Measurements from ENCODE around the gene ASPN.
"Not testable (repeated sequence)": the region's sequence is repeated elsewhere in the genome, so short reads cannot be mapped to it uniquely, and the experiment has no call there.

The ASPN gene

GRCh38 chr9:92411157-92411556 lies 71.1 kb downstream of the ASPN start:
- H3K14ac ChIP-seq (ENCODE audit: low read length); H3K4me2 ChIP-seq (ENCODE audit: insufficient read depth, low read length, poor library complexity, severe bottlenecking); H3K23ac ChIP-seq (ENCODE audit: low read depth, low read length, poor library complexity); H3K27ac ChIP-seq (replicated peaks; ENCODE audit: low read length); H2AK5ac ChIP-seq (ENCODE audit: low read depth, low read length); H4K91ac ChIP-seq (ENCODE audit: low read depth, low read length, poor library complexity); H3K79me1 ChIP-seq (ENCODE audit: low read depth, low read length); H2BK120ac ChIP-seq (ENCODE audit: low read depth, low read length); H2BK5ac ChIP-seq (ENCODE audit: low read length); H4K8ac ChIP-seq (ENCODE audit: low read depth, low read length); H2BK15ac ChIP-seq (ENCODE audit: low read length); H3K9me3 ChIP-seq (replicated peaks in 1 of 2; ENCODE audit: control insufficient read depth in 2 of 2, insufficient read depth in 1 of 2, low read depth in 1 of 2, low read length in 2 of 2); H3K4me3 ChIP-seq (ENCODE audit: low read length in 2 of 2); H3K27me3 ChIP-seq (ENCODE audit: control insufficient read depth in 3 of 3, insufficient read depth in 3 of 3, low read depth in 1 of 3, low read length in 3 of 3); H3K36me3 ChIP-seq (replicated peaks in 1 of 2; ENCODE audit: control insufficient read depth in 2 of 2, insufficient read depth in 2 of 2, low read length in 2 of 2); H2BK12ac ChIP-seq (ENCODE audit: low read length); H3K4ac ChIP-seq (ENCODE audit: low read length); H3K18ac ChIP-seq (ENCODE audit: low read length); DNase-seq (ENCODE audit: low spot score); H3K9ac ChIP-seq (ENCODE audit: low read depth, low read length, poor library complexity); H3K4me1 ChIP-seq (ENCODE audit: control insufficient read depth in 2 of 2, insufficient read depth in 1 of 2, low read depth in 1 of 2, low read length in 2 of 2); H2AFZ ChIP-seq (ENCODE audit: low read length): not testable (repeated sequence)
- WGBS, 2 donors (ENCODE audit: extremely low coverage in 2 of 2, insufficient read length in 2 of 2, insufficient replicate concordance in 1 of 2): no CpG with 5 or more reads among the region's 4 CpGs

DNA sequence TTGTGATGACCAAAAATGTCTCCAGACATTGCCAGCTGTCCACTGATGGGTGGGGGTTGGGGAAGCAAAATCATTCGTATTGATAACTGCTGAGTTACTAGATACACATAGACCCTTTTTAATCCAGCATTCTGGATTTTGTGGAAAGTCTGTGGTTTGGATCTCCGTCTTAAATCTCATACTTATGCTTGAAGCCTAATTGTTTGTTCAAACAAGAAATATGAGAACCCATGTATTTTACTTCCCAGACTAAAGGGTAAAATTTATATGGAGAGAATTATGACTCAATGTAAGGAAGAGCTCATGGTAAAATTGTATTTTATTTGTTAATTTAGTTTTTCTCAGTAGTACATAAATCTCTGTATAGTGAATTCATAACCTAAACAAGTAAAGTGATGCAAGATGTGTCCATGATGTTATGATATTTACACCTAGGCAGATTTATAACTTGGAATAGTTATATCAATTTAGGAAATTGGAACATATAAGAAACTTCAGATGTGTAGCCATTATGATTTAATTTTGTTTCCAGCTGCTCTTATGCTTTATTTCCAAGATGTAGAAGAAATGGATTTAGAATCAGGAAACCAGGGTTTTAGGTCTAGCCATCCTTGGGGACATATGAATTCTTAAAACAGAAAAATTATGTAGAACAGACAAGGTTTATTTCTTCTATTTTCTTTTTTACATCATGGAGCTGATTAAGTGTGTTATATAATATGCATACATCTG lies 73.4 kb downstream of the ASPN start:
- Histone ChIP-seq H3K4ac (ENCODE audit: low read length) (no peak overlapping the region), H3K23ac (ENCODE audit: low read depth, low read length, poor library complexity) (no peak overlapping the region), H3K36me3 (replicated peaks in 1 of 2; ENCODE audit: control insufficient read depth in 2 of 2, insufficient read depth in 2 of 2, low read length in 2 of 2) (no peaks in the 10 kb centered on the region), H3K27me3 (ENCODE audit: control insufficient read depth in 3 of 3, insufficient read depth in 3 of 3, low read depth in 1 of 3, low read length in 3 of 3) (no peaks in the 10 kb centered on the region), H3K14ac (ENCODE audit: low read length) (no peak overlapping the region), H2BK12ac (ENCODE audit: low read length) (no peak overlapping the region), H3K4me1 (ENCODE audit: control insufficient read depth in 2 of 2, insufficient read depth in 1 of 2, low read depth in 1 of 2, low read length in 2 of 2) (peaks cover 0 to 6% of the 10 kb centered on the region in 2 donors), H2BK5ac (ENCODE audit: low read length) (no peak overlapping the region), H3K4me3 (ENCODE audit: low read length in 2 of 2) (no peak overlapping the region), H3K79me1 (ENCODE audit: low read depth, low read length) (no peaks in the 10 kb centered on the region), H3K27ac (replicated peaks; ENCODE audit: low read length) (no peak overlapping the region), H2BK15ac (ENCODE audit: low read length) (no peak overlapping the region), H2AFZ (ENCODE audit: low read length) (no peak overlapping the region), H2BK120ac (ENCODE audit: low read depth, low read length) (no peak overlapping the region), H3K9me3 (replicated peaks in 1 of 2; ENCODE audit: control insufficient read depth in 2 of 2, insufficient read depth in 1 of 2, low read depth in 1 of 2, low read length in 2 of 2) (no peaks in the 10 kb centered on the region), H3K4me2 (ENCODE audit: insufficient read depth, low read length, poor library complexity, severe bottlenecking) (no peak overlapping the region), H3K18ac (ENCODE audit: low read length) (no peak overlapping the region), H3K9ac (ENCODE audit: low read depth, low read length, poor library complexity) (no peak overlapping the region), H2AK5ac (ENCODE audit: low read depth, low read length) (no peak overlapping the region), H4K8ac (ENCODE audit: low read depth, low read length) (no peak overlapping the region), H4K91ac (ENCODE audit: low read depth, low read length, poor library complexity) (no peak overlapping the region)
- WGBS, 2 donors (ENCODE audit: extremely low coverage in 2 of 2, insufficient read length in 2 of 2, insufficient replicate concordance in 1 of 2): no CpG with 5 or more reads among the region's 2 CpGs
- no peak for DNase-seq (ENCODE audit: low spot score)

DNA sequence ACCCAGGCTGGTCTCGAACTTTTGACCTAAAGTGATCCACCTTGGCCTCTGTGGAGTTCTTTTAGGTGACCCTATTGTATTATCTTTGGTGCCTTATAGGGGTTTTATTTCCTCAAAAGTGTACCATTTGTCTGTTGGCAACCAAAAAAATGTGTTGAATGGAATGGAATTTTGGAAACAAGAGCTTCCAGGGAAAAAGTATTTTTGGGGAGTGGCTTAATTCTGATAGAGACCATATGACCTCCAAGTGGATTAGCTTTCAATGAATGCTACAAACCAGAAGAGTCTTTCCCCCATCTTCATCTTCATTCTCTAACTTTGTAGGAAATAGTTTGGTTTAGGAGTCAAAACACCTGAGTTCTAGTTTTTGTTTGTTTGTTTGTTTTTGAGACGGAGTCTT lies 74.5 kb downstream of the ASPN start:
- no peak overlapping the region for H2AK5ac ChIP-seq (ENCODE audit: low read depth, low read length)
- H3K9me3 ChIP-seq (replicated peaks in 1 of 2; ENCODE audit: control insufficient read depth in 2 of 2, insufficient read depth in 1 of 2, low read depth in 1 of 2, low read length in 2 of 2): no peaks in the 10 kb centered on the region
- H3K36me3 ChIP-seq (replicated peaks in 1 of 2; ENCODE audit: control insufficient read depth in 2 of 2, insufficient read depth in 2 of 2, low read length in 2 of 2): no peaks in the 10 kb centered on the region
- H3K18ac ChIP-seq (ENCODE audit: low read length): no peak overlapping the region
- no peak overlapping the region for H3K9ac ChIP-seq (ENCODE audit: low read depth, low read length, poor library complexity)
- no peaks in the 10 kb centered on the region for H3K27me3 ChIP-seq (ENCODE audit: control insufficient read depth in 3 of 3, insufficient read depth in 3 of 3, low read depth in 1 of 3, low read length in 3 of 3)
- WGBS, 2 donors (ENCODE audit: extremely low coverage in 2 of 2, insufficient read length in 2 of 2, insufficient replicate concordance in 1 of 2): no CpG with 5 or more reads among the region's 2 CpGs
- H2BK15ac ChIP-seq (ENCODE audit: low read length): no peak overlapping the region
- H4K8ac ChIP-seq (ENCODE audit: low read depth, low read length): no peak overlapping the region
- no peak overlapping the region for H3K4me3 ChIP-seq (ENCODE audit: low read length in 2 of 2)
- H2BK5ac ChIP-seq (ENCODE audit: low read length): no peak overlapping the region
- no peak overlapping the region for H2BK12ac ChIP-seq (ENCODE audit: low read length)
- no peak overlapping the region for H2AFZ ChIP-seq (ENCODE audit: low read length)
- H3K79me1 ChIP-seq (ENCODE audit: low read depth, low read length): no peaks in the 10 kb centered on the region
- H4K91ac ChIP-seq (ENCODE audit: low read depth, low read length, poor library complexity): no peak overlapping the region
- no peak for DNase-seq (ENCODE audit: low spot score)
- H3K27ac ChIP-seq (replicated peaks; ENCODE audit: low read length): no peak overlapping the region
- H3K4me2 ChIP-seq (ENCODE audit: insufficient read depth, low read length, poor library complexity, severe bottlenecking): no peak overlapping the region
- H3K4me1 ChIP-seq (ENCODE audit: control insufficient read depth in 2 of 2, insufficient read depth in 1 of 2, low read depth in 1 of 2, low read length in 2 of 2): peaks cover 0 to 6% of the 10 kb centered on the region in 2 donors
- no peak overlapping the region for H3K4ac ChIP-seq (ENCODE audit: low read length)
- H3K23ac ChIP-seq (ENCODE audit: low read depth, low read length, poor library complexity): no peak overlapping the region
- H3K14ac ChIP-seq (ENCODE audit: low read length): no peak overlapping the region
- H2BK120ac ChIP-seq (ENCODE audit: low read depth, low read length): no peak overlapping the region

DNA sequence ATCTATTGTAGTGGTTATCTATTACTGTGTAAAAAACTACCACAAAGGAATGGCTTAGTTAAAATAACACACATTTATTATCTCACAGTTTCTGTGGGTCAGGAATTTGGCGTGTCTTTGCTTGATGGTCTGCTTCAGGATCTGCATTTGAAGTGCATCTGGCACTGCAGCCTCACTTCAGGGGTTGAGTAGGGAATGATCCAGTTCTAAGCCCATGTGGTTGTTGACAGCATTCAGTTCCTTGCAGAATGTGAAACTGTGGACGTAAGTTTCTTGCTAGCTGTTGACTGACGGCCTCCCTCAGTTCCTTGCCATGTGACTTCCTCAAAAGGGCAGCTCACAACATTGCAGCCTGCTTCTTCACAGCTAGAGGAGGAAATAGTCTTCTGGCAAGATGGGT lies 75.8 kb downstream of the ASPN start:
- Histone ChIP-seq H2BK5ac (ENCODE audit: low read length) (no peak overlapping the region), H3K4ac (ENCODE audit: low read length) (no peak overlapping the region), H2BK120ac (ENCODE audit: low read depth, low read length) (no peak overlapping the region), H3K4me3 (ENCODE audit: low read length in 2 of 2) (no peak overlapping the region), H3K27ac (replicated peaks; ENCODE audit: low read length) (no peak overlapping the region), H3K9ac (ENCODE audit: low read depth, low read length, poor library complexity) (no peak overlapping the region), H2BK12ac (ENCODE audit: low read length) (no peak overlapping the region), H4K91ac (ENCODE audit: low read depth, low read length, poor library complexity) (no peak overlapping the region), H3K79me1 (ENCODE audit: low read depth, low read length) (no peaks in the 10 kb centered on the region), H2AFZ (ENCODE audit: low read length) (peak overlapping the region; percentile 11), H3K4me1 (ENCODE audit: control insufficient read depth in 2 of 2, insufficient read depth in 1 of 2, low read depth in 1 of 2, low read length in 2 of 2) (peaks cover 0 to 6% of the 10 kb centered on the region in 2 donors), H3K14ac (ENCODE audit: low read length) (no peak overlapping the region), H2AK5ac (ENCODE audit: low read depth, low read length) (no peak overlapping the region), H3K36me3 (replicated peaks in 1 of 2; ENCODE audit: control insufficient read depth in 2 of 2, insufficient read depth in 2 of 2, low read length in 2 of 2) (no peaks in the 10 kb centered on the region), H3K18ac (ENCODE audit: low read length) (no peak overlapping the region), H3K9me3 (replicated peaks in 1 of 2; ENCODE audit: control insufficient read depth in 2 of 2, insufficient read depth in 1 of 2, low read depth in 1 of 2, low read length in 2 of 2) (no peaks in the 10 kb centered on the region), H3K23ac (ENCODE audit: low read depth, low read length, poor library complexity) (no peak overlapping the region), H4K8ac (ENCODE audit: low read depth, low read length) (no peak overlapping the region), H2BK15ac (ENCODE audit: low read length) (no peak overlapping the region), H3K4me2 (ENCODE audit: insufficient read depth, low read length, poor library complexity, severe bottlenecking) (no peak overlapping the region), H3K27me3 (ENCODE audit: control insufficient read depth in 3 of 3, insufficient read depth in 3 of 3, low read depth in 1 of 3, low read length in 3 of 3) (no peaks in the 10 kb centered on the region)
- WGBS, 2 donors (ENCODE audit: extremely low coverage in 2 of 2, insufficient read length in 2 of 2, insufficient replicate concordance in 1 of 2): no CpG with 5 or more reads among the region's 3 CpGs
- DNase-seq (ENCODE audit: low spot score): no peak
